ENCODE results near the gene MADCAM1. TPM values are rescaled to one million over a fixed set of nuclear protein-coding genes. Genes with fewer than 3 reads are reported as not detected.

The MADCAM1 gene
- total RNA-seq, 1 donor from 2014 or later: 0.19 TPM

DNA sequence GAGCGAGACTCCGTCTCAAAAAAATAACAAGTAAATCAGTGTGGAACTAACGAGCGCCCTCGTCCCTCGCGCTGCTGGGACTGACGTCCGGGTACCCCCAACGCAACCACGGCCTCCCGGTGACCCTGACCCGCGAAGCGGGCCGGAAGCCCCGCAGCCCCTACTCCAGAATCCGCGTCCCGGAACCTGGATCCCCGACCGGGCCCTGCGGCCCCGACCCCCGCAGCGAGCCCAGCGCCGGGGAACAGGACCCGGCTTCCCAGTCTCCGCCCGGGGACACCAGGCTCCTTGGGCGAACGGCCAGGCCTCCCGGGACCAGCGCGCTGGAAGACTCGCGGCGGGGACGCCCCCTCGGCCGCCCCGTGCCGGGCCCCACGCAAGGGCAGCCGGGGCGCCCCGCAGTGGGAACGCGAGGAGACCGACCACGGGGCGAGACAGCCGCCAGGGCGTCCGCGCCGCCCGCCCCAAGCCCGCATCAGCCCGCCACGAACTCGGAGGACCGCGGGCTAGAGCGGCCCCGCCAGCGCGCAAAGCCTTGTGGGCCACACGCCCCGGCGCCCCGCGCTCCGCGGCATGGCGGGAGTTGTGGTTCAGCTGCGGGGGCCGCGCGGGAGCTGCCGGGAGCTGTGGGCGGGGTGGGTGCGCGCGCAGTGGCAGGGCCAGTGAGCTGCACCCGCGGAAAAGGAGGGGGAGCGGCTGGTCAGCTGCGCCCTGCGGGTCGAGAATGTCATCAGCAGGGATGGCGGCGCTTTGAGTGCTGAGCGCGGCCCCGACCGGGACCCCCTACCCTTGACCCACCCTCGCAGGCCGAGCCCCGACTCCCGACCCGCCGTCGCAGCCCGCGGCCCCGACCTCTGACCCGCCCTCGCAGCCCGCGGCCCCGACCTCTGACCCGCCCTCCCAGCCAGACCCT is 7.5 kb upstream of the MADCAM1 start:
- peaks cover 5% of the 10 kb centered on the region for H3K27me3 Mint-ChIP-seq
- H3K27ac Mint-ChIP-seq: peak overlapping the region; percentile 94
- peak; percentile 97 for DNase-seq
- peak overlapping the region; percentile 86 for H3K4me3 Mint-ChIP-seq
- intact Hi-C loops (cut with micrococcal nuclease): loop anchor here (1.0 to 5.0 kb wide), 2 partner anchors 19 to 146 kb away; partner anchors contain the start of genes MIER2 and TPGS1
- H3K9me3 Mint-ChIP-seq: no peaks in the 10 kb centered on the region
- H3K4me1 Mint-ChIP-seq: peaks cover 7% of the 10 kb centered on the region
- peaks cover 4% of the 10 kb centered on the region for H3K36me3 Mint-ChIP-seq (ENCODE audit: low read depth)

DNA sequence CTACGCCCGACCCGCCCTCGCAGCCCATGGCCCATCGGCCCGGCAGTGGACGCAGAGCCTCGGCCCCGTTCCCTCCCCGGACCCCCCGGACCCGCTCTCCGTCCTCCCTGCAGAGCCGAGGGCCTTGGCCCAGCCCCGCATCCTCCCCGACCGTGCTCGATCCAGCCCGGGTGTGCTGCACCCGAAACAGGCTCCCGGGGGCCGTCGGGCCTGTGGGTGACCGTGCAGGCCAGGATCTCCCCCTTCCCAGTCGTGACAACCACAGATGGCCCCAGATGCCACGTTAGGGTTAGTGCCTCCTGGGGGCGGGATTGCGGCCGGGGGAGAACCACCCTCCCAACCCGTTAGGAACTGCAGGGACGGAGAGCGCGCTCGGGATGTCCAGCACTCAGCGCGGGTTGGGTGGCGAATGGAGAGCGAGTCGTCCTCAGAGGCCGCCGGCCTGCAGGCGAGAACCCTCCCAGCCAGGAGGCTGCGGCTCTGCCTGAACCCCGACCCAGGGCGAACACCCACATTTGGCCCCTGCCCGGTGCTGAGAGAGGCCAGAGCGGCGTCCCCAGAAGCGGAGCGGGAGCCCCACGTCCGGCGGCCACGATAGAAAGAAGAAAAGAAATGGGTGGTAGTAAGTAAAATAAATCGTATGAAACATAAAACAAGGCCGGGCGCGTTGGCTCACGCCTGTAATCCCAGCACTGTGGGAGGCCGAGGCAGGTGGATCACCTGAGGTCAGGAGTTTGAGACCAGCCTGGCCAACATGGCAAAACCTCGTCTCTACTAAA is 6.7 kb upstream of the MADCAM1 start:
- Mint-ChIP-seq H3K4me3 (peak overlapping the region; percentile 86), H3K27me3 (peaks cover 5% of the 10 kb centered on the region), H3K4me1 (peaks cover 7% of the 10 kb centered on the region), H3K27ac (peak overlapping the region; percentile 75), H3K9me3 (no peaks in the 10 kb centered on the region), H3K36me3 (ENCODE audit: low read depth) (peaks cover 4% of the 10 kb centered on the region)
- intact Hi-C loops (cut with micrococcal nuclease): loop anchor here (1.0 to 5.0 kb wide), 2 partner anchors 18 to 147 kb away; partner anchors contain the start of genes MIER2 and TPGS1
- DNase-seq: no peak

- Mint-ChIP-seq H3K27me3 (peaks cover 4% of the 10 kb centered on the region), H3K36me3 (ENCODE audit: low read depth) (peaks cover 4% of the 10 kb centered on the region), H3K27ac (no peak overlapping the region), H3K4me3 (no peak overlapping the region), H3K9me3 (no peaks in the 10 kb centered on the region), H3K4me1 (peaks cover 7% of the 10 kb centered on the region)
- DNase-seq: no peak
- intact Hi-C loops (cut with micrococcal nuclease): no loop called here
Measured at GRCh38 chr19:491146-491741, 5.0 kb upstream of the MADCAM1 start.

DNA sequence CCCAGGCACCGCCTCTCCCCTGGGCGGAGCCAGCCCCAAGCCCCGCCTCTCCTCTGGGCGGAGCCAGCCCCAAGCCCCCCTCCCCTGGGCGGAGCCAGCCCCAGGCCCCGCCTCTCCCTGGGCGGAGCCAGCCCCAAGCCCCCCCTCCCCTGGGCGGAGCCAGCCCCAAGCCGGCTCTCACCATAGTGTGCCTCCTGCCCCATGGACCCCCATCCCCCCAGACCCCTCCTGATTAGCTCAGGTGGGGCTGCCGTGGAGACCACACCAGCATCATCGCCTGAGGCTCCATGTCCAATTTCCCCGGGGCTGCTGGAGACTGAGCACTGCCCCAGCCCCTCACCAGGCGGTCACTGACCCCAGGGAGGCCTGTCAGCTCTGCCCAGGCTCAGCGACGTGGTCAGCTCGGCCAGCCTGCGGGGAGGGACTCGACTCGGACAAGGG is 4.2 kb upstream of the MADCAM1 start:
- Mint-ChIP-seq H3K9me3 (no peaks in the 10 kb centered on the region), H3K27ac (no peak overlapping the region), H3K36me3 (ENCODE audit: low read depth) (peaks cover 4% of the 10 kb centered on the region), H3K4me1 (peaks cover 7% of the 10 kb centered on the region), H3K27me3 (peaks cover 3% of the 10 kb centered on the region), H3K4me3 (no peak overlapping the region)
- intact Hi-C loops (cut with micrococcal nuclease): no loop called here
- DNase-seq: peak; percentile 65

DNA sequence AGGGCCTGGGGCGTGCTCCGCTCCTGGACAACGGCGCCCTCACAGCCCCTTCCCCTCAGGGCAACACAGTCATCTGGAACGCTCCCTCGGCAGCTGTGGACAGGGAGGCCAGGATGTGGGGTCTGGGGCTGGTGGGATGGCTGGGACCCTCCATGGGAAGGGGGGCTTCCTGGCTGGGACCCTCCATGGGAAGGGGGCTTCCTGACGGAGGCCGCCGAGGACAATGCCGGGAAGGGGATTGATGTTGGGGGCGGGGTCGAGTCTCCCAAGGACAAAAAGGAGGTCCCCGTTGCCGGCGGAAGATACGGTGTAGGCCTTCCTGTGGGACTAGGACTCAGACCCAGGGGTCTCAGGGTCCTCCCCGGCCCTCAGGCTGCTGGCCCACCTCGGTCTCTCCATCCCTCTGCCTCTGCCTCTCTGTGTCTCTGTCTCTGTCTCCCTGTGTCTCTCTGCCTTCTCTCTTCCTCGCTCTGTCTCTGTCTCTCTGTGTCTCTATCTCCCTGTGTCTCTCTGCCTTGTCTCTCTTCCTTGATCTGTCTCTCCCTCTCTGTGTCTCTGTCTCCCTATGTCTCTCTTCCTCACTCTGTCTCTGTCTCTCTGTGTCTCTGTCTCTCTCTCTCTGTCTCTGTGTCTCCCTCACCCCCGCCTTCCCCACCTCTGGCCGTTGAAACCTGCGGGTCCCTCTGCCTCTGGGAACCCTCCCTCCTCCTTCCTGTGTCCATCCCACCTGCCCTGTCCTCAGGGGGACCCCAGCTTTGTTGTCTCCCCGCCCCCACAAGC is 2.7 kb upstream of the MADCAM1 start:
- no peaks in the 10 kb centered on the region for H3K9me3 Mint-ChIP-seq
- H3K4me3 Mint-ChIP-seq: no peak overlapping the region
- H3K4me1 Mint-ChIP-seq: peaks cover 3% of the 10 kb centered on the region
- no peak for DNase-seq
- H3K36me3 Mint-ChIP-seq (ENCODE audit: low read depth): peaks cover 1% of the 10 kb centered on the region
- intact Hi-C loops (cut with micrococcal nuclease): no loop called here
- no peak overlapping the region for H3K27ac Mint-ChIP-seq
- H3K27me3 Mint-ChIP-seq: peaks cover 9% of the 10 kb centered on the region

DNA sequence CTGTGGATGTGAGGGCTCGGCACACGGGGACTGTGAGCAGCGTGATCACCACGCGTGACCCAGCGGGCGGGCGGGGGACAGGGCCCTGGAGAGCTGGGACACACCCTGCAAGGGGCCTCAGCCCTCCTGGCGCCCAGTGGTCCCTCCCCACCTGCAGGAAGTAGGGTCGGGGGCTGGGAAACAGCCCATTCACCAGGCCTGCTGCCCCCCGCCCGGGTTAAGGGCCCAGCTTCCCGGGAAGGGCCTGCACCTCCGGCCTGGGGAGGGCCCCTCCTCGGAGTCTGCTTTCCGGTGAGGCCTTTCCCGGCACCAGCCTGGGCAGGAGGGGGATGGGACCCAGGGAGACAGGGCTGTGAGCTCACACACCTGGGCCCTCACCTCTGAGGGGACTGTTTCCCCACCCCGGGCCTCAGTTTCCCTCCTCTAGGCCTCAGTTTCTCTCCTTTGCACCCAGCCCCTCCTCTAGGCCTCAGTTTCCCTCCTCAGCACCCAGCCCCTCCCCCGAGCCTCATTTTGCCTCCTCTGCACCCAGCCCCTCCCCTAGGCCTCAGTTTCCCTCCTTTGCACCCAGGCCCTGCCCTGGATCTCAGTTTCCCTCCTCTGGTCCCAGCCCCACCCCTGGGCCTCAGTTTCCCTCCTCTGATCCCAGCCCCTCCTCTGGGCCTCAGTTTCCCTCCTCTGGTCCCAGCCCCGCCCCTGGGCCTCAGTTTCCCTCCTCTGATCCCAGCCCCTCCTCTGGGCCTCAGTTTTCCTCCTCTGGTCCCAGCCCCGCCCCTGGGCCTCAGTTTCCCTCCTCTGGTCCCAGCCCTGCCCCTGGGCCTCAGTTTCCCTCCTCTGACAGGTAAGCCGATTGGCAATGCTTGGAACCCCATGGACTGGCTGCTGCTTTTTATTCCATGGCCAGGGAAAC is 1.9 kb upstream of the MADCAM1 start:
- H3K27me3 Mint-ChIP-seq: peaks cover 14% of the 10 kb centered on the region
- peaks cover 1% of the 10 kb centered on the region for H3K36me3 Mint-ChIP-seq (ENCODE audit: low read depth)
- intact Hi-C loops (cut with micrococcal nuclease): no loop called here
- H3K4me1 Mint-ChIP-seq: peaks cover 2% of the 10 kb centered on the region
- H3K27ac Mint-ChIP-seq: no peak overlapping the region
- no peak overlapping the region for H3K4me3 Mint-ChIP-seq
- no peak for DNase-seq
- no peaks in the 10 kb centered on the region for H3K9me3 Mint-ChIP-seq

GRCh38 chr19:495081-495401 is 1.2 kb upstream of the MADCAM1 start:
- Mint-ChIP-seq H3K9me3 (no peaks in the 10 kb centered on the region), H3K36me3 (ENCODE audit: low read depth) (peaks cover 1% of the 10 kb centered on the region), H3K4me3 (no peak overlapping the region), H3K27ac (no peak overlapping the region), H3K4me1 (no peaks in the 10 kb centered on the region), H3K27me3 (peaks cover 17% of the 10 kb centered on the region)
- DNase-seq: no peak
- intact Hi-C loops (cut with micrococcal nuclease): no loop called here

GRCh38 chr19:495402-496111 is 729 bp upstream of the MADCAM1 start:
- peak; percentile 87 for DNase-seq
- intact Hi-C loops (cut with micrococcal nuclease): no loop called here
- Mint-ChIP-seq H3K27me3 (peaks cover 17% of the 10 kb centered on the region), H3K27ac (no peak overlapping the region), H3K4me3 (no peak overlapping the region), H3K9me3 (no peaks in the 10 kb centered on the region), H3K4me1 (no peaks in the 10 kb centered on the region), H3K36me3 (ENCODE audit: low read depth) (peaks cover 1% of the 10 kb centered on the region)

GRCh38 chr19:496986-497385 is 700 bp downstream of the MADCAM1 start:
- intact Hi-C loops (cut with micrococcal nuclease): no loop called here
- Mint-ChIP-seq H3K4me1 (no peaks in the 10 kb centered on the region), H3K27ac (no peak overlapping the region), H3K36me3 (ENCODE audit: low read depth) (peaks cover 1% of the 10 kb centered on the region), H3K9me3 (no peaks in the 10 kb centered on the region), H3K4me3 (no peak overlapping the region), H3K27me3 (peaks cover 19% of the 10 kb centered on the region)
- no peak for DNase-seq

GRCh38 chr19:497491-497868 is 1.2 kb downstream of the MADCAM1 start:
- Mint-ChIP-seq H3K27ac (no peak overlapping the region), H3K27me3 (peaks cover 19% of the 10 kb centered on the region), H3K4me1 (peaks cover 1% of the 10 kb centered on the region), H3K4me3 (no peak overlapping the region), H3K9me3 (no peaks in the 10 kb centered on the region), H3K36me3 (ENCODE audit: low read depth) (peaks cover 1% of the 10 kb centered on the region)
- intact Hi-C loops (cut with micrococcal nuclease): no loop called here
- DNase-seq: no peak

GRCh38 chr19:497869-498510 is 1.7 kb downstream of the MADCAM1 start:
- Mint-ChIP-seq H3K4me3 (no peak overlapping the region), H3K4me1 (peaks cover 4% of the 10 kb centered on the region), H3K27ac (no peak overlapping the region), H3K36me3 (ENCODE audit: low read depth) (no peaks in the 10 kb centered on the region), H3K27me3 (peaks cover 19% of the 10 kb centered on the region), H3K9me3 (no peaks in the 10 kb centered on the region)
- DNase-seq: no peak
- intact Hi-C loops (cut with micrococcal nuclease): no loop called here

GRCh38 chr19:498511-498891 is 2.2 kb downstream of the MADCAM1 start:
- intact Hi-C loops (cut with micrococcal nuclease): no loop called here
- no peak for DNase-seq
- H3K27me3 Mint-ChIP-seq: peaks cover 19% of the 10 kb centered on the region
- no peaks in the 10 kb centered on the region for H3K9me3 Mint-ChIP-seq
- H3K4me3 Mint-ChIP-seq: no peak overlapping the region
- no peaks in the 10 kb centered on the region for H3K36me3 Mint-ChIP-seq (ENCODE audit: low read depth)
- H3K4me1 Mint-ChIP-seq: peaks cover 4% of the 10 kb centered on the region
- H3K27ac Mint-ChIP-seq: no peak overlapping the region
